Jurkat, Clone E6-1 (cell line): ENCODE measurements around the gene TNC.

ENCODE experiments used
- DNase-seq: peaks from one replicate; pipeline ENCODE4 v3.0.0-alpha.2; 2011; ENCODE audit warnings: low read depth, low spot score
- H3K4me3 ChIP-seq: 2 replicates; pipeline ENCODE4 v1.5.1; 2011; ENCODE audit warnings: mild to moderate bottlenecking, low read length, control low read depth, moderate library complexity

TNC gene

GRCh38 chr9:115024925-115025535, 92.9 kb downstream of the TNC start:
- no peak overlapping the region for H3K4me3 ChIP-seq
- DNase-seq = no peak

DNA sequence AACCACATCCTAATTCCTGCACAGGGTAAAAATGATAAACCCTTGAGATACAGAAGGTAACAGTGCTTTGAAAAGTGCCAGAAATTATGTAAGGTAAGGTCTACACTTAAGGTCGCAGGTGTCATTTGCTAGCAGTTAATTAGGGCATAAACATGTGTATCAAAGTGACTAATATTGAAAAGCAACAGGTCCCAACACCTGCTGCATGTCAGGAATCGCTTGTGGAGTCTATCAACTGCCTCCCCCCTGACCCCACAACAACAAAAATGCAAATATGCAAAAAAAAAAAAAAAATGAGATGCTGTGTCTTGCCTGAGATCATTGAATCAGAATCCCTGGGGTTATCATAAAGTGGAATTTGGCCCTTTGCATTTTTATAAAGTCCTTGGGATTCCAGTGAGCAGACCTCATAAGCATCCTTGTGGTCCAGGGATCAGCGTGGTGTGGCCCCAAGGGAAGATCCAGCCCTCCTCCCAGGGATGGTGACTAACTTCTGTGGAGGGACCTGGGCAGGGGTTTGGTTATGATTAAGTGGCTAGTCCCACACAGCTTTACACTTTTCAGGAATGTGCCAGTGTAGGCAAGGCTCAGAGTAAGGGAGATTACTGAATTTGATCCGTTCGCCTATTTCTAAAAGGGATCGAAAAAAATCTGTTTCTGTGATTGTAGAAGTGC, 95.1 kb downstream of the TNC start:
- no peak for DNase-seq

GRCh38 chr9:115018547-115019435, 99.2 kb downstream of the TNC start:
- no peak for DNase-seq
- H3K4me3 ChIP-seq = no peak overlapping the region

More for the DNA sequence above, 95.1 kb downstream of the TNC start:
- H3K4me3 ChIP-seq = no peak overlapping the region

DNA sequence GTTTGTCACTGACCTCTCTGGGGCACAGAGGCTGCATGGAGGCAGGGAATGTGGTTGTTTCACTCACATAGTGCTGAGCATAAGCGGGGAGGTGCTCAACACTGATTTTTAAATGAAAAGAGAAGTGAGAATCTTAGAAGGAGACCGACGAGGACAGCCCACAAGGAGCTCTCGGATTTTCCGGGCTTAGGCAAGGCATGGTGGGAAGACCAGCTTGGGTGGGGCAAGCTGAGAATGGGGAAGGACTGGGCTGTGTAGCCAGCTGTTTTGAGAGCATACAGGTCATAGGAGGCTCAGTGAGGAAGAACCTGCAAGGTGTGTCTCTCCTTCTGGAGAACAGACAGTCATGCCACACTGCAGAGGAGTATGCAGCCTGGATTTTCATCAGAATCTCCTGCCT, 101.6 kb downstream of the TNC start:
- no peak for DNase-seq
- no peak overlapping the region for H3K4me3 ChIP-seq

DNA sequence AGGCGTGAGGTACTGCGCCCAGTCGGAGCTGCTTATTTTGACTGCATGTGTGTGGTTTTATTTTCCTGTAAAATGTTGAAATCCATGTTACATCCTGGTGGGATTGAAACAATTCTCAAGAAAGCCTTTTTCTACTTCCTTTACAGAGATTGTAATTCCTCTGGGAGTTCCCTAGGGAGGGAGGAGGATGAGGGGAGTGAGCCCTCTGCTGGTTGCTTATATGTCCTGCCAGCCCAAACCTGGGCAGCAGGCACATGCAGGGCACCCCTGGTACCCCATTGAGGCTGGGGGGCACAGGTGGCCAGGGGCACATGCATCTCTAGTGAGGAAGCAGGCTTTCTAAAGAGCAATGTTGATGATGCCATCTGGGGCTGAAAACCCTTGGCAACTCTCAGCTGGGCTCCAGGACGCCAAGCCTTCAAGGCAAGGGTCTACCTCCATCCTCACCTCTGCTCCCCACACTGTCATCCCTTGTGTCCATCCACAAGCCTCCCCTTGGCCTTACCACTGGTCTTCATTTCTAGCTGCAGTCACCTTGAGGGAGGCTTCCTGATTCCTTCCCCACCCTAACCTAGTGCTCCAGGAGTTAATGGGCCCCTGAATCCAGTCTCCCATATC, 102.8 kb downstream of the TNC start:
- DNase-seq = no peak
- no peak overlapping the region for H3K4me3 ChIP-seq

DNA sequence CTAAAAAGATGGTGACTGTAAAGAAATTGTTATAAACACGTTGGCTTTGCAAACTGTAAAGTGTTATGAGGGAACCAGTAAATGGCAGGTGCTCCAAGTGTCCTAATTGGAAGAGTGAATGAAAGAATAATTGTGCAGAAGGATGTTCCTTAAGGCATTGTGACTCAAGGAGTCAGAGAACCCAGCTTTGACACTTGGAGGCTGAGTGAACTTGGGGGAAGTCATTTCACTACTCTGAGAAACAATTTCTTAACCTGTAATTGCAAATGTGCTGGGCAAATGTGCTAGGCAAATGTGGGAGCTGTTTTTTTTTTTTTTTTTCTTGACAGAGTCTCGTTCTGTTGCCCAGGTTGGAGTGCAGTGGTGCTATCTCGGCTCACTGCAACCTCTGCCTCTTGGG, 103.5 kb downstream of the TNC start:
- no peak overlapping the region for H3K4me3 ChIP-seq
- DNase-seq = no peak

- DNase-seq = peak; percentile 70
- no peak overlapping the region for H3K4me3 ChIP-seq
Measured at GRCh38 chr9:115013998-115014397, 104.0 kb downstream of the TNC start.

DNA sequence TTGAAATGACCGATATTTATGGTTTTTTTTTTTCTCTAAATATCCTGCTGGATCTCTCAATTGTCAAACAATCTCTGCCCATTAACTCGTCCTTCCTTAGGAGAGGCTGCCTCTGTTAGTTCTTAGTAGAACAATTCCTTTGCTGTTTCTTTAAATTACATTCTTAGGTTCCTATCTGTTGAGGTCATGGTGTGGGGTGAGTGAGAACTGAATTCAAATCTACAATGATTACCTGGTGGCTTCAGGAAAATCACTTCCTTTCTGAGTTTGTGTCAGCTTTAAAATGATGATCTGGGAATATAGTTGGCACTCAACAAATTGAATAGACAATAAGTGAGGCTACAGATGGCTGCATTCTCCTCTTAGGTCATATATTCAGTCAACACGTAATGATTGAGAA, 105.5 kb downstream of the TNC start:
- DNase-seq = no peak
- H3K4me3 ChIP-seq = no peak overlapping the region

DNA sequence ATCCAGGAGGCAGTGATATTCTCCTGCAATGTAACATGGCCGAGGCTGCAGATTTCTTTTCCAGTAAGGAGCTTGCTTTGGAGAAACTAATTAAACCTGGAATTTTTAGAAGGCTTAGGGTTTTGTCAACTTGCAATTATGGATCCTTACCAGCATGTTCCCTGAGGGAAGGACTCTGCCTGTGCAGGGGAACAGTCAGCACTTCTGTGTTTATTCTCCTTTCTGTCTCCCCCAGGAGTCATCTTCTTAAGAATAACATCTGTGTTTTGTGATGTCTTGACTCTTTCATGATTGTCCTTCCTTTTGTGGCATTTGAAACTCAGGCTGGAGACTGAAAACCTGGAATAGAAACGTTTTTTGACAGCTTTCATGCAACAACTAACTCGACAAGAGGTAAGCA, 107.1 kb downstream of the TNC start:
- H3K4me3 ChIP-seq = no peak overlapping the region
- no peak for DNase-seq

- no peak for DNase-seq
- no peak overlapping the region for H3K4me3 ChIP-seq
Measured at GRCh38 chr9:115008536-115009270, 109.3 kb downstream of the TNC start.

DNA sequence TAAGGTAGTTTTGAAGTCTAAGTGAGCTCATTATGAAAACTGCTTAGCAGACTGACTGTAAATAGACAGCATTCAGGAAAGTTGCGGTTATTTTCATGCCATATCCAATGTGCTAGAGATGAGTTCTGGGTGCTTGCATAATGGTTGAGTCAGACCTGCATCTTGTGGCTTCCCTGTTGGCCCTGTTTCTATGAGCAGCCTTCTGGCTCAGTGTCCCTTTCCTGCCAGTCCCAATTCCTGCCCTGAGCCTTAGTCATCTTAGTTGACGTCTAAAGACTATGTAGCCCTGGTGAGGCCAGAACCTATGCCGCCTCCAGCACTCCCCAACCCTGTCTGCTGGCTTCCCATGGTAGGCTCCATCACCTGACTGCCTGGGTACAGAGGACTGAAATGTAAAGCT, 111.3 kb downstream of the TNC start:
- no peak for DNase-seq
- H3K4me3 ChIP-seq = no peak overlapping the region

DNA sequence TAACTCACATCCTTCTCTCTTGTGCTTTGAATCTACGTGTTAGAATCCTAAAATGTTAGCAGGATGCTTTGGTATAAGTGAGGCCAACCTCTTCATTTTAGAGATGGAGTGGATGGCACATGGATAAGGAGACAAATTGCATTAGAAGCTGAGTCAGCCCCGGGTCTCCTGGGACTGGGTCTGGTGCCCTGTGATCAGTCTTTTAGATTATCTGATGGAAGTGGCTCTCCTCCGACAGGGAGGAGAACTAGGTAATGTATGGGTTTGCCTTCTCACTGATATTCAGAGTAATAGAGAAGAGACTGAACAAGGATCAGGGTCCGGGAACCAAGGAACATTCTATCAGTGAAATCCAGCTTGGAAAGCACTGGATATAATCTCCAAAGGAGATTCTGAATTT, 112.6 kb downstream of the TNC start:
- no peak for DNase-seq
- H3K4me3 ChIP-seq = no peak overlapping the region

- no peak for DNase-seq
- no peak overlapping the region for H3K4me3 ChIP-seq
Measured at GRCh38 chr9:115004545-115004944, 113.4 kb downstream of the TNC start.

- H3K4me3 ChIP-seq = no peak overlapping the region
- DNase-seq = peak; percentile 18
Measured at GRCh38 chr9:115002371-115003120, 115.4 kb downstream of the TNC start.

GRCh38 chr9:115000217-115000639, 117.7 kb downstream of the TNC start:
- H3K4me3 ChIP-seq = no peak overlapping the region
- no peak for DNase-seq

DNA sequence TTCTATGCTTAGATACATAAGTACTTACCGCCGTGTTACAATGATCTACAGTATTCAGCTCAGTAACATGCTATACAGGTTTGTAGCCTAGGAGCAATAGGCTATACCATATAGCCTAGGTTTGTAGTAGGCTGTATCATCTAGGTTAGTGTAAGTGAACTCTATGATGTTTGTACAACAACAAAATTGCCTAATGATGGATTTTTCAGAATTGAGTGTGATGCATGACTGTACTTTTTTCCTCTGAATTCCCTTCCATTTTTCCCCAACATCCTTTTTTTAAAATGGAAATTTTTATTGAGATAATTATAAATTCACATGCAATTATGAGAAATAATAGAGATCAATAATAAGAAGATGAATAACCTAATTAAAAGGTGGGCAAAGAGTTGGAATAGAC, 119.6 kb downstream of the TNC start:
- H3K4me3 ChIP-seq = no peak overlapping the region

GRCh38 chr9:114995681-114996221, 122.2 kb downstream of the TNC start:
- H3K4me3 ChIP-seq = no peak overlapping the region
- no peak for DNase-seq

More for the DNA sequence above, 119.6 kb downstream of the TNC start:
- no peak for DNase-seq

DNA sequence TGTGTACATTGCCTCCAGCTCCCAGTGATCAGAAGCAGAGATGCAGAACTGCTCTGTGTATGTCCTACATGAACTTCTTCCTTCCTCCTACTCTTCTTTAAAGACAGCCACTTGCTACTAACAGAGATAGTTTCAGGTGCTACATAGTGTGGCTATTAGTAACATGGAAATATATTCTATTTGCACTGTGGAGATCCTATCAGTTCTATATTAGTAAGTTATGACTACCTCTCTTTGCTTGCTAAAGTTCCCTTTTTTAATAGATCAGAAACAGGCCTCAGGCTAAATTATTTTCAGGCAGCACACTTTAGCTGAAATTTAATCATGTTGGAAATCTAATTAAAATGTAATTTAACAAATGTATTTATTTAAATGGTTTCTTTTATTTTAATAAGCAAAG, 123.2 kb downstream of the TNC start:
- DNase-seq = no peak
- no peak overlapping the region for H3K4me3 ChIP-seq
